Prostate gland (tissue), 2 donors: ENCODE data around the gene CAPSL.

ENCODE experiments used
- POLR2A ChIP-seq: fragments of 450-650 bp; IDR thresholded peaks from one replicate; pipeline ENCODE4 v1.6.1; 2016; ENCODE audit warnings: antibody characterized with exemption, mild to moderate bottlenecking
- POLR2AphosphoS5 ChIP-seq: sonication (generic); formaldehyde crosslinking; IDR thresholded peaks from one replicate; pipeline ENCODE4 v1.6.1; 2017; ENCODE audit warnings: antibody characterized with exemption
- TF ChIP-seq, protein P1 (sequence below), 4 experiments: fragments of 200-600 bp in 2 of 4; fragments of 450-650 bp in 2 of 4; sonication (generic) in 2 of 4; IDR thresholded peaks; 1 replicate in 3 of 4; 2 replicates in 1 of 4; pipeline ENCODE4 v1.5.1; 2016 to 2019; ENCODE audit warnings: antibody characterized with exemption in 4 of 4, mild to moderate bottlenecking in 2 of 4, moderate library complexity in 2 of 4

DNA sequence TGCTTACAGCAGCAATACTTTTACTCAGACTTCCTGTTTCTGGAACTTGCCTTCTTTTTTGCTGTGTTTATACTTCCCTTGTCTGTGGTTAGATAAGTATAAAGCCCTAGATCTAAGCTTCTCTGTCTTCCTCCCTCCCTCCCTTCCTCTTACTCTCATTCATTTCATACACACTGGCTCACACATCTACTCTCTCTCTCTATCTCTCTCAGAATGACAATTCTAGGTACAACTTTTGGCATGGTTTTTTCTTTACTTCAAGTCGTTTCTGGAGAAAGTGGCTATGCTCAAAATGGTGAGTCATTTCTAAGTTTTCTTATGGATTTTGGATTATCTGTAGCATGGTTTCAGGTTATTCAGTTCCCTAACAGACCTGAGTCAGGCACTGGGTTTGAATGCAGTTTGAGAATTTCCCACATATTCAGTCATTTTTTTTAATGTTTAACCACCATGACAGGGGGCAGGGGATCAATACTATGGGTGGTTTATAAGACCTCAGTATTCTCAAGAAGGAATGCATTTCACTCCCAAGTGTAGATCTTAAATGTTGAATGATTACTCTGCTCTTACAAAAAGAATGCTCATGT lies 81.6 kb downstream of the CAPSL start, which contains the start of gene IL7R:
- TF ChIP-seq, protein P1, sequence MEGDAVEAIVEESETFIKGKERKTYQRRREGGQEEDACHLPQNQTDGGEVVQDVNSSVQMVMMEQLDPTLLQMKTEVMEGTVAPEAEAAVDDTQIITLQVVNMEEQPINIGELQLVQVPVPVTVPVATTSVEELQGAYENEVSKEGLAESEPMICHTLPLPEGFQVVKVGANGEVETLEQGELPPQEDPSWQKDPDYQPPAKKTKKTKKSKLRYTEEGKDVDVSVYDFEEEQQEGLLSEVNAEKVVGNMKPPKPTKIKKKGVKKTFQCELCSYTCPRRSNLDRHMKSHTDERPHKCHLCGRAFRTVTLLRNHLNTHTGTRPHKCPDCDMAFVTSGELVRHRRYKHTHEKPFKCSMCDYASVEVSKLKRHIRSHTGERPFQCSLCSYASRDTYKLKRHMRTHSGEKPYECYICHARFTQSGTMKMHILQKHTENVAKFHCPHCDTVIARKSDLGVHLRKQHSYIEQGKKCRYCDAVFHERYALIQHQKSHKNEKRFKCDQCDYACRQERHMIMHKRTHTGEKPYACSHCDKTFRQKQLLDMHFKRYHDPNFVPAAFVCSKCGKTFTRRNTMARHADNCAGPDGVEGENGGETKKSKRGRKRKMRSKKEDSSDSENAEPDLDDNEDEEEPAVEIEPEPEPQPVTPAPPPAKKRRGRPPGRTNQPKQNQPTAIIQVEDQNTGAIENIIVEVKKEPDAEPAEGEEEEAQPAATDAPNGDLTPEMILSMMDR (IDR thresholded peaks at IDR 0.05), result no peak
- TF ChIP-seq POLR2A (no peak), POLR2AphosphoS5 (no peak)
